ENCODE results near the gene USP32. TPM values are rescaled to one million over a fixed set of nuclear protein-coding genes. Genes with fewer than 3 reads are reported as not detected.

The USP32 gene
- total RNA-seq, 1 experiment from 2014 or later = 62.9 TPM

GRCh38 chr17:60159479-60159866 is 232.5 kb downstream of the USP32 start:
- no peaks in the 10 kb centered on the region for H3K27me3 Mint-ChIP-seq (ENCODE audit: insufficient read depth, unreplicated experiment)
- CTCF ChIA-PET = interaction anchor here (1.1 kb wide), 1 partner anchor 12 kb away, joined by 4 read pairs; no protein-coding TSS in a partner anchor
- intact Hi-C loops (cut with micrococcal nuclease) = no loop called here
- H3K4me3 Mint-ChIP-seq (ENCODE audit: unreplicated experiment) = no peak overlapping the region
- POLR2A ChIA-PET = no interaction called here
- H3K27ac Mint-ChIP-seq (ENCODE audit: low read depth, unreplicated experiment) = no peak overlapping the region
- DNase-seq (ENCODE audit: unreplicated experiment) = no peak
- no peaks in the 10 kb centered on the region for H3K36me3 Mint-ChIP-seq (ENCODE audit: insufficient read depth, unreplicated experiment)
- no TSS peak for BruUV-seq (replicated peaks)
- peaks cover 9% of the 10 kb centered on the region for H3K4me1 Mint-ChIP-seq (ENCODE audit: insufficient read depth, unreplicated experiment)
- no peaks in the 10 kb centered on the region for H3K9me3 Mint-ChIP-seq (ENCODE audit: unreplicated experiment)
- TF ChIP-seq CTCF (IDR thresholded peaks at IDR 0.05; ENCODE audit: unreplicated experiment) = no peak

GRCh38 chr17:60158751-60159478 is 233.0 kb downstream of the USP32 start:
- Mint-ChIP-seq H3K36me3 (ENCODE audit: insufficient read depth, unreplicated experiment) (no peaks in the 10 kb centered on the region), H3K4me1 (ENCODE audit: insufficient read depth, unreplicated experiment) (peaks cover 5% of the 10 kb centered on the region), H3K27me3 (ENCODE audit: insufficient read depth, unreplicated experiment) (no peaks in the 10 kb centered on the region), H3K4me3 (ENCODE audit: unreplicated experiment) (no peak overlapping the region), H3K9me3 (ENCODE audit: unreplicated experiment) (no peaks in the 10 kb centered on the region), H3K27ac (ENCODE audit: low read depth, unreplicated experiment) (no peak overlapping the region)
- ChIA-PET CTCF (no interaction called here), POLR2A (no interaction called here)
- no TSS peak for BruUV-seq (replicated peaks)
- TF ChIP-seq CTCF (IDR thresholded peaks at IDR 0.05; ENCODE audit: unreplicated experiment) = no peak
- no peak for DNase-seq (ENCODE audit: unreplicated experiment)
- intact Hi-C loops (cut with micrococcal nuclease) = no loop called here

- H3K27me3 Mint-ChIP-seq (ENCODE audit: insufficient read depth, unreplicated experiment) = no peaks in the 10 kb centered on the region
- ChIA-PET POLR2A (no interaction called here), CTCF (no interaction called here)
- TF ChIP-seq CTCF (IDR thresholded peaks at IDR 0.05; ENCODE audit: unreplicated experiment) = no peak
- no peaks in the 10 kb centered on the region for H3K36me3 Mint-ChIP-seq (ENCODE audit: insufficient read depth, unreplicated experiment)
- peaks cover 5% of the 10 kb centered on the region for H3K4me1 Mint-ChIP-seq (ENCODE audit: insufficient read depth, unreplicated experiment)
- no peak overlapping the region for H3K4me3 Mint-ChIP-seq (ENCODE audit: unreplicated experiment)
- H3K9me3 Mint-ChIP-seq (ENCODE audit: unreplicated experiment) = no peaks in the 10 kb centered on the region
- no peak for DNase-seq (ENCODE audit: unreplicated experiment)
- no TSS peak for BruUV-seq (replicated peaks)
- no peak overlapping the region for H3K27ac Mint-ChIP-seq (ENCODE audit: low read depth, unreplicated experiment)
- intact Hi-C loops (cut with micrococcal nuclease) = no loop called here
These were observed 234.4 kb downstream of the USP32 start for GRCh38 chr17:60157487-60158040.

- no peak overlapping the region for H3K4me3 Mint-ChIP-seq (ENCODE audit: unreplicated experiment)
- H3K9me3 Mint-ChIP-seq (ENCODE audit: unreplicated experiment) = no peaks in the 10 kb centered on the region
- BruUV-seq (replicated peaks) = no TSS peak
- no peak for TF ChIP-seq CTCF (IDR thresholded peaks at IDR 0.05; ENCODE audit: unreplicated experiment)
- H3K36me3 Mint-ChIP-seq (ENCODE audit: insufficient read depth, unreplicated experiment) = no peaks in the 10 kb centered on the region
- peaks cover 5% of the 10 kb centered on the region for H3K4me1 Mint-ChIP-seq (ENCODE audit: insufficient read depth, unreplicated experiment)
- H3K27ac Mint-ChIP-seq (ENCODE audit: low read depth, unreplicated experiment) = no peak overlapping the region
- ChIA-PET POLR2A (no interaction called here), CTCF (interaction anchor here (0.6 to 1.1 kb wide), 2 partner anchors 15 to 1725 kb away, joined by 3 to 7 read pairs; no protein-coding TSS in a partner anchor)
- no peaks in the 10 kb centered on the region for H3K27me3 Mint-ChIP-seq (ENCODE audit: insufficient read depth, unreplicated experiment)
- no peak for DNase-seq (ENCODE audit: unreplicated experiment)
- intact Hi-C loops (cut with micrococcal nuclease) = no loop called here
These were observed 235.2 kb downstream of the USP32 start for GRCh38 chr17:60156746-60157145.
